SJCRH30 (cell line): ENCODE results near the gene MANBA. TPM values are rescaled to one million over a fixed set of nuclear protein-coding genes. Genes with fewer than 3 reads are reported as not detected.
"Not testable (repeated sequence)": the region's sequence is repeated elsewhere in the genome, so short reads cannot be mapped to it uniquely, and the experiment has no call there.

ENCODE experiments used
- DNase-seq, 2 experiments: peaks; one replicate each; pipeline ENCODE4 v3.0.0-alpha.2; 2015 to 2020
- H3K27ac ChIP-seq: fragments of 250-450 bp; sonication (Bioruptor Pico); 2 replicates; pipeline ENCODE4 v1.5.1; 2020; ENCODE audit warnings: mild to moderate bottlenecking, moderate library complexity
- H3K27me3 ChIP-seq: fragments of 250-450 bp; sonication (Bioruptor Pico); 2 replicates; pipeline ENCODE4 v1.5.1; 2020; ENCODE audit warnings: mild to moderate bottlenecking, moderate library complexity
- H3K36me3 ChIP-seq: fragments of 250-450 bp; sonication (Bioruptor Pico); 2 replicates; pipeline ENCODE4 v1.5.1; 2020; ENCODE audit warnings: mild to moderate bottlenecking, moderate library complexity
- H3K4me1 ChIP-seq: fragments of 250-450 bp; sonication (Bioruptor Pico); 2 replicates; pipeline ENCODE4 v1.5.1; 2020; ENCODE audit warnings: mild to moderate bottlenecking, moderate library complexity
- H3K4me3 ChIP-seq: fragments of 250-450 bp; sonication (Bioruptor Pico); 2 replicates; pipeline ENCODE4 v1.5.1; 2020; ENCODE audit warnings: mild to moderate bottlenecking, moderate library complexity
- H3K9me3 ChIP-seq: fragments of 250-450 bp; sonication (Bioruptor Pico); replicated peaks from 2 replicates; pipeline ENCODE4 v1.5.1; 2020; ENCODE audit warnings: mild to moderate bottlenecking, moderate library complexity
- total RNA-seq: library from RNA; depleted of rRNA; stranded (reverse); fragments of >200 nt; shearing (Covaris generic); gene quantifications from 2 replicates; pipeline ENCODE4 v1.2.3, GENCODE V29; 2014

Gene MANBA
- total RNA-seq, 1 experiment from 2014 or later = 14.1 TPM

- not testable (repeated sequence) for H3K4me3 ChIP-seq, H3K27ac ChIP-seq, H3K36me3 ChIP-seq, H3K4me1 ChIP-seq, H3K27me3 ChIP-seq, H3K9me3 ChIP-seq, DNase-seq
Observed at GRCh38 chr4:102718833-102719575, 41.8 kb downstream of the MANBA start.

- H3K27me3 ChIP-seq = no peaks in the 10 kb centered on the region
- no peak for DNase-seq
- no peaks in the 10 kb centered on the region for H3K4me1 ChIP-seq
- no peaks in the 10 kb centered on the region for H3K36me3 ChIP-seq
- H3K27ac ChIP-seq = no peak overlapping the region
- H3K4me3 ChIP-seq = no peak overlapping the region
- H3K9me3 ChIP-seq = peaks cover 5% of the 10 kb centered on the region; the same call in 1 of the 2 replicates
Observed at GRCh38 chr4:102717448-102718092, 43.2 kb downstream of the MANBA start.

GRCh38 chr4:102715057-102715456, 45.7 kb downstream of the MANBA start:
- Histone ChIP-seq H3K27me3 (no peaks in the 10 kb centered on the region), H3K4me3 (no peak overlapping the region), H3K27ac (no peak overlapping the region), H3K9me3 (peaks cover 5% of the 10 kb centered on the region; the same call in 1 of the 2 replicates), H3K36me3 (no peaks in the 10 kb centered on the region), H3K4me1 (no peaks in the 10 kb centered on the region)
- no peak for DNase-seq

GRCh38 chr4:102713774-102714173, 47.0 kb downstream of the MANBA start:
- not testable (repeated sequence) for DNase-seq, H3K4me3 ChIP-seq, H3K36me3 ChIP-seq, H3K27me3 ChIP-seq, H3K27ac ChIP-seq, H3K9me3 ChIP-seq, H3K4me1 ChIP-seq

- no peak overlapping the region for H3K27ac ChIP-seq
- H3K27me3 ChIP-seq = no peaks in the 10 kb centered on the region
- no peaks in the 10 kb centered on the region for H3K9me3 ChIP-seq
- no peak for DNase-seq
- H3K36me3 ChIP-seq = no peaks in the 10 kb centered on the region
- H3K4me3 ChIP-seq = no peak overlapping the region
- H3K4me1 ChIP-seq = no peaks in the 10 kb centered on the region
Observed at GRCh38 chr4:102713096-102713495, 47.7 kb downstream of the MANBA start.

DNA sequence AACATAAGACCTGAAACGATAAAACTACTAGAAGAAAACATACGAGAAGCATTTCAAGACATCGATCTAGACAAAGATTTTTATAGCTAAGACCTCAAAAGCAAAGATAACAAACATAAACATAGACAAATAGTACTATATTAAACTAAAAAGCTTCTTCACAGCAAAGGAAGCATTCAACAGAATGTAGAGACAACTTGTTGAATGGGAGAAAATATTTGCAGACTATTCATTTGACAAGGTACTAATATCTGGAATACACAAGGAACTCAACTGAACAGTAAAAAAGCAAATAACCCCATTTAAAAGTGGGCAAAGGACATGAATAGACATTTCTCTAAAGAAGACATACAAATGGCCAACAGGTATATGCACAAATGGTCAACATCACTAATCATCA, 49.8 kb downstream of the MANBA start:
- Histone ChIP-seq H3K36me3 (no peaks in the 10 kb centered on the region), H3K4me1 (no peaks in the 10 kb centered on the region), H3K4me3 (no peak overlapping the region), H3K9me3 (no peaks in the 10 kb centered on the region; the same call in 1 of the 2 replicates), H3K27me3 (no peaks in the 10 kb centered on the region), H3K27ac (no peak overlapping the region)
- no peak for DNase-seq

- H3K27me3 ChIP-seq, H3K9me3 ChIP-seq, H3K27ac ChIP-seq, H3K4me3 ChIP-seq, H3K4me1 ChIP-seq, DNase-seq, H3K36me3 ChIP-seq: not testable (repeated sequence)
Observed at GRCh38 chr4:102709060-102709459, 51.7 kb downstream of the MANBA start.

DNA sequence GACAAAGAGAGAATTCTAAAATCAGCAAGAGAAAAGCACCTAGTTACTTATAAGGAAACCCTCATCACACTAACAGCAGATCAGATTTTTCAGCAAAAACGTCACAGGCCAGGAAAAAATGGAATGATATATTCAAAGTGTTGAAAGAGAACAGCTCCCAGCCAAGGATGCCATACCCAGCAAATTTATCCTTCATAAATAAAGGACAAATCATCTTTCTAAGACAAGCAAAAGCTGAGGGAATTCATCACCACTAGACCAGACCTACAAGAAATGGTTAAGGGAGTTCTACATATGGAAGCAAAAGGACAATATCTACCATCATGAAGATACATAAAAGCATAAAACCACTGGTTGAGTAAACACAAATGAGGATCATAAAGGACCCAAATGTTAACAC, 53.6 kb downstream of the MANBA start:
- Histone ChIP-seq H3K27ac (no peak overlapping the region), H3K4me1 (no peaks in the 10 kb centered on the region), H3K9me3 (no peaks in the 10 kb centered on the region; the same call in 1 of the 2 replicates), H3K4me3 (no peak overlapping the region), H3K27me3 (no peaks in the 10 kb centered on the region), H3K36me3 (no peaks in the 10 kb centered on the region)
- DNase-seq = no peak

GRCh38 chr4:102705391-102705935, 55.3 kb downstream of the MANBA start:
- H3K4me1 ChIP-seq = no peaks in the 10 kb centered on the region
- no peaks in the 10 kb centered on the region; the same call in 1 of the 2 replicates for H3K9me3 ChIP-seq
- DNase-seq = no peak
- no peak overlapping the region for H3K27ac ChIP-seq
- H3K27me3 ChIP-seq = no peaks in the 10 kb centered on the region
- no peak overlapping the region for H3K4me3 ChIP-seq
- no peaks in the 10 kb centered on the region for H3K36me3 ChIP-seq

- Histone ChIP-seq H3K27ac (peak overlapping the region; percentile 18; the same call in 1 of the 2 replicates), H3K36me3 (no peaks in the 10 kb centered on the region), H3K9me3 (no peaks in the 10 kb centered on the region), H3K4me1 (peaks cover 10% of the 10 kb centered on the region), H3K4me3 (no peak overlapping the region), H3K27me3 (no peaks in the 10 kb centered on the region)
- peak; percentile 23 to 51 for DNase-seq
Observed at GRCh38 chr4:102696758-102697157, 64.0 kb downstream of the MANBA start.

DNA sequence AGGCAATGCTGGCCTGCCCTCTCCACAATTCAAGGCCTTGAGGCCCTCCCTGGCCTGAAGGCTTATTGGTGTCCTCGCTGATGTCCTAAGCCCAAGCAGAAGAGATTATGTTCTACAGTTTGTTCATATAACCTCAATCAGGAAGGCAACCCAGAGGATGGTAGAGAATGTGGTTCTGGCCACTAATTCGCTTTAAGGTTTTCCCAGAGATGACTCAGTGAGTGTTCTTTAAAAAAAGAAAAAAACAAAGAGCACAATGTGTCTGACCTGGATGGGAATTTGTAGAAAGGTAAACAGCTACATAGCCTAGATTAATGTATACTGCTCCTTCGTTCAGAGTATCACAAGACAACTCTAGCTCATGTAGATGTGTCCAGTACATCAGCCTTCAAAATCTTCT, 66.0 kb downstream of the MANBA start:
- DNase-seq = no peak
- Histone ChIP-seq H3K27me3 (no peaks in the 10 kb centered on the region), H3K4me1 (peaks cover 10% of the 10 kb centered on the region), H3K9me3 (no peaks in the 10 kb centered on the region), H3K4me3 (no peak overlapping the region), H3K36me3 (no peaks in the 10 kb centered on the region), H3K27ac (no peak overlapping the region)

- no peaks in the 10 kb centered on the region for H3K27me3 ChIP-seq
- peaks cover 10% of the 10 kb centered on the region for H3K4me1 ChIP-seq
- no peak overlapping the region for H3K4me3 ChIP-seq
- H3K27ac ChIP-seq = no peak overlapping the region
- no peaks in the 10 kb centered on the region for H3K36me3 ChIP-seq
- no peak for DNase-seq
- H3K9me3 ChIP-seq = no peaks in the 10 kb centered on the region
Observed at GRCh38 chr4:102693861-102694260, 66.9 kb downstream of the MANBA start.

GRCh38 chr4:102693262-102693850, 67.4 kb downstream of the MANBA start:
- Histone ChIP-seq H3K4me1 (peaks cover 10% of the 10 kb centered on the region), H3K27me3 (no peaks in the 10 kb centered on the region), H3K9me3 (no peaks in the 10 kb centered on the region), H3K27ac (no peak overlapping the region), H3K36me3 (no peaks in the 10 kb centered on the region), H3K4me3 (no peak overlapping the region)
- DNase-seq = no peak

GRCh38 chr4:102692474-102692873, 68.3 kb downstream of the MANBA start:
- Histone ChIP-seq H3K36me3 (no peaks in the 10 kb centered on the region), H3K9me3 (no peaks in the 10 kb centered on the region), H3K27ac (no peak overlapping the region), H3K27me3 (no peaks in the 10 kb centered on the region), H3K4me3 (no peak overlapping the region), H3K4me1 (peaks cover 10% of the 10 kb centered on the region)
- DNase-seq = no peak

DNA sequence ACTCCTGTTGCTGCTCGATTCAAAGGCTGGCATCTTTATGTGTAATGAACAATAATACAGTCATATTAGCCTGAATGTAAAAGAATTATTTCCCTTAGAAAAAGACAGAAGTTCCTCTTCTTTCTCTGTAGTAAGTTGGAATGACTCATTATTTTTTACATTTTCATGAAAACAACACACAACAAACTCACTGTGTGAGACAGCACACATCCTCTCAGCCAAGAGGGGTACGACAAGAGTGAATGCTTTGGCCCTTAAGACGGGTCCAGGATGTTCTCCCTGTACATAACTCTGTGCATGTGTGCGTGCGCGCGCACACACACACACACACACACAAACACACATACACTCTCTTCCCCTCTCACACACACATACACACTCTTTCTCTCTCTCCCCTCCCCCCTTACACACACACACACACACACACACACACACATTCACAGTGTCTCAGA, 72.8 kb downstream of the MANBA start:
- no peak for DNase-seq
- H3K27me3 ChIP-seq = no peaks in the 10 kb centered on the region
- no peak overlapping the region for H3K4me3 ChIP-seq
- H3K27ac ChIP-seq = no peak overlapping the region
- no peaks in the 10 kb centered on the region for H3K9me3 ChIP-seq
- H3K36me3 ChIP-seq = no peaks in the 10 kb centered on the region
- H3K4me1 ChIP-seq = no peaks in the 10 kb centered on the region
